Astrocyte of the spinal cord (primary cell): ENCODE measurements around the gene SLC25A25.

Experiments used
- DNase-seq: peaks from one replicate; pipeline ENCODE4 v3.0.0; 2011; ENCODE audit warnings: low read depth, low spot score
- H3K4me3 ChIP-seq: 2 replicates; pipeline ENCODE4 v1.5.1; 2011; ENCODE audit warnings: low read depth, mild to moderate bottlenecking, low read length, moderate library complexity
- in situ Hi-C: cut with HindIII; loops from 2 replicates; pipeline ENCODE4 v1.10.0; 2017; ENCODE audit warnings: low sequenced_read_pairs
- TF ChIP-seq, protein P1 (sequence below): IDR thresholded peaks from 2 replicates; pipeline ENCODE4 v1.5.1; 2012; ENCODE audit warnings: low read depth, mild to moderate bottlenecking, low read length, inconsistent platforms

SLC25A25 gene

DNA sequence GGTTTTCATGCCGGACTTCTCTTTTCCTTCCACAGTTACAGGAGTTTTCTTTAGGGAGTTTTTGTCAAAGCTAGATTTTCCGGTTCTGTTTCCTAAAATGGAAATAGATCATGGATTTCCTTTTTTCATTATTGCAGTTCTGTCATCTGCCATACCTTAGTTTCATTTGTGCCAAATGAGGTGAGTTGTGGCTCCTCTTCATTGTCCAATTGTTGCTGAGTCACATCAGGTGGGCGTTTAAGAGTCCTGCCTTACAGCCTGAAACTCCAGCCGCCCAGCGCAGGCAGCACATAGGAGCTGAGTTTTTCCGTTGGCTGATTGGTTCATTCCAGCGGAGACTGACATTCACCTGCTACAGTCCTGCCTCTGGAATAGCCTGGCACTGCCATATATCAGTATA, 14.1 kb downstream of the SLC25A25 start:
- H3K4me3 ChIP-seq, result no peak overlapping the region
- TF ChIP-seq, protein P1, sequence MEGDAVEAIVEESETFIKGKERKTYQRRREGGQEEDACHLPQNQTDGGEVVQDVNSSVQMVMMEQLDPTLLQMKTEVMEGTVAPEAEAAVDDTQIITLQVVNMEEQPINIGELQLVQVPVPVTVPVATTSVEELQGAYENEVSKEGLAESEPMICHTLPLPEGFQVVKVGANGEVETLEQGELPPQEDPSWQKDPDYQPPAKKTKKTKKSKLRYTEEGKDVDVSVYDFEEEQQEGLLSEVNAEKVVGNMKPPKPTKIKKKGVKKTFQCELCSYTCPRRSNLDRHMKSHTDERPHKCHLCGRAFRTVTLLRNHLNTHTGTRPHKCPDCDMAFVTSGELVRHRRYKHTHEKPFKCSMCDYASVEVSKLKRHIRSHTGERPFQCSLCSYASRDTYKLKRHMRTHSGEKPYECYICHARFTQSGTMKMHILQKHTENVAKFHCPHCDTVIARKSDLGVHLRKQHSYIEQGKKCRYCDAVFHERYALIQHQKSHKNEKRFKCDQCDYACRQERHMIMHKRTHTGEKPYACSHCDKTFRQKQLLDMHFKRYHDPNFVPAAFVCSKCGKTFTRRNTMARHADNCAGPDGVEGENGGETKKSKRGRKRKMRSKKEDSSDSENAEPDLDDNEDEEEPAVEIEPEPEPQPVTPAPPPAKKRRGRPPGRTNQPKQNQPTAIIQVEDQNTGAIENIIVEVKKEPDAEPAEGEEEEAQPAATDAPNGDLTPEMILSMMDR, result no peak
- in situ Hi-C loops, result no loop called here
- DNase-seq, result no peak

DNA sequence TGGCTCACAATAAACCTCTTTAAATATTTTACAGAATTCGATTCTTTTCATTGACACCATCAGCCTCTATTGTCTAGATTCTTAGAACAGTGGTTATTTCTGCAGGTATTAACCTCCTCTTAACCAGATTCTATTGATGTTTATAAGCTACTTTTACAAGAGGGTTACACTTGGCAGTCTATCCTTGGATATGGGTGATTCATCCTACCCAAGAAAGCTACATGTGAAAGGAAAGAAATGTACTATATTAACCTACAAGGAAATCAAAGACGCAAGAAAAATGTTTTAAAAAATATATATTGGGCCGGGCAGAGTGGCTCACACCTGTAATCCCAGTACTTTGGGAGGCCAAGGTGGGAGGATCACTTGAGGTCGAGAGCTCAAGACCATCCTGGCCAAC, 16.7 kb downstream of the SLC25A25 start:
- no peak overlapping the region for H3K4me3 ChIP-seq
- TF ChIP-seq, protein P1, result no peak
- in situ Hi-C loops, result no loop called here
- no peak for DNase-seq

DNA sequence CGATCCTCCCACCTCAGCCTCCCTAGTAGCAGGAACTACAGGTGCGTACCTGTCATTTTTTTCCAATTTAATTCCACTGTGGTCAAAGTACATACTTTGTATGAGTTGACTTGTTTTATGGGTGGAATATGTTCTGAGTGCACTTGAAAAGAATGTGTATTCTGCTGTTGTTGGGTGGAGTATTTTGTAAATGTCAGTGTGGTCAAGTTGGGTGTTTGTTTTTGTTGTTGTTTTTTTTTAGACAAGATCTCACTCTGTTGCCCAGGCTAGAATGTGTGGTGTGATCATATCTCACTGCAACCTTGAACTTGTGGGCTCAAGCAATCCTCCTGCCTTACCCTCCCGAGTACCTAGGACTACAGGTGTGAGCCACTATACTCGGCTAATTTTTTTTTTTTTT, 17.9 kb downstream of the SLC25A25 start:
- in situ Hi-C loops, result no loop called here

DNA sequence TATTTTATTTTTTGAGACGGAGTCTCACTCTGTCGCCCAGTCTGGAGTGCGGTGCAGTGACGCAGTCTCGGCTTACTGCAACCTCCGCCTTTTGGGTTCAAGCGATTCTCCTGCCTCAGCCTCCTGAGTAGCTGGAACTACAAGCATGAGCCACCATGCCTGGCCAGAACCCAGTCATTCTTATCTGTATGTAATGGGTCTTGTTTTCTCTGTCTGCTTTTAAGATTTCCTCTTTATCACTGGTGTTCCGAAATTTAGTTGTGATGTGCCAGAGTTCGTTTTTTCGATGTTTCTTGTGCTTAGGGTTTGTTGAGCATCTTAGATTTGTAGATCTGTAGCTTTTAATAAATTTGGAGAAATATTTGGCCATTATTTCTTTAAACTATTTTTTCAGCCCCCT, 19.2 kb downstream of the SLC25A25 start:
- in situ Hi-C loops, result no loop called here
- no peak for DNase-seq
- TF ChIP-seq, protein P1, result no peak

More for the DNA sequence above, 17.9 kb downstream of the SLC25A25 start:
- no peak overlapping the region for H3K4me3 ChIP-seq
- no peak for DNase-seq
- TF ChIP-seq, protein P1, result no peak

DNA sequence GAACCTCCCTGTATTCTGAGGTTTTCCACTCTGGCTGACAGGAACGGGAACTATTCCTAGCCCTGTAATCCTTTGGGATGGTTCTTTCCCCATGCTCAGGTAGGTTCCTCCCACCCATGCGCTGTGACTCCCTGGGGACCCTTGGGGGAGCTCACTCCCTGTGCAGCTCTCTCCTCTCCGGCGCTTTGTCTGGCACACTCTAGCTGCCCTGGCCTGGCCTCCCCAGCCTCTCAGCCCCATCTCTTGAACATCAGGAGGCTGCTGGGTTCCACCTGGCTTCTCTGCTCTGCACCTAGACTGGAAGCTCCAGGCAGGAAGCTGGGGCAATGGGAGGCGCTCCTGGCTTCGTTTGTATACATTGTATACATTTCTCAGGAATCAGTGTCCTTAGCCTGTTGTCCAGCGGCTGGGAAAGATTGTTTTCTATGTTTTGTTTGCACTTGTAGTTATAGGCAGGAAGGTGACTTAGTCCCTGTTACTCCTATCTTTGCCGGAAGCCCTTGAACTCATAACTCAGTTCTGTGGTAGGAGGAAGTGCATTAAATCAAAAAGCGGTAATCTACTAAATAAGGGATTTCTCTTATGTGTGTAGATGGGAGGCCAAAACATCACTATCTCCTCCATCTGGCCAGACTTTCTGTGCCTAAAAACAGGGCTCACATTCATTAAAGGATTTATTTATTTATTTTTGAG, 20.4 kb downstream of the SLC25A25 start:
- in situ Hi-C loops, result no loop called here
- no peak for DNase-seq
- H3K4me3 ChIP-seq, result no peak overlapping the region
- TF ChIP-seq, protein P1, result no peak

More for the DNA sequence above, 19.2 kb downstream of the SLC25A25 start:
- H3K4me3 ChIP-seq, result no peak overlapping the region

DNA sequence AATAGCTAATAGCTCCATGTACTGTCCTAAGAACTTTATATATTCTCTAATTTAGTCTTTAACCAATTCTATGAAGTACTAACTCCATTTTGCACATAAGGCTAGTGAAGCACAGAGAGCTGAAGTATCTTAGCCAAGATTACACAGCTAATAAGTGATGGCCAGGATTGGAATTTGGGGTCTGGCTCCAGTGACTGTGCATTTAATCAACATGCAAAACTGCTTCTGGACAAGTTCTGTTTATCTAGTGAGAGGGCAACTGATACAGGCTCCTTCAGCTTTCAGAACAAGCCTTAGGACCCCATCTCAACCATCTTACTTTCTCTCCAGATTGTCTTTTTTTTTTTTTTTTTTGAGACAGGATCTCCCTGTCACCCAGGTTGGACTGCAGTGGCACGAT, 21.3 kb downstream of the SLC25A25 start:
- TF ChIP-seq, protein P1, result no peak
- DNase-seq, result no peak
- in situ Hi-C loops, result no loop called here
- no peak overlapping the region for H3K4me3 ChIP-seq
